K562 (cell line): ENCODE measurements around the gene MAMDC4. TPM values are rescaled to one million over a fixed set of nuclear protein-coding genes. Genes with fewer than 3 reads are reported as not detected.

Experiments
- ATAC-seq: fragments of 200-7000 bp; cut with Tn5 transposase; 3 replicates; pipeline ENCODE4 v1.9.1; 2020; ENCODE audit warnings: moderate library complexity
- BruUV-seq: library from RNA; stranded (reverse); fragments of 400-500 nt; replicated peaks from 2 replicates; lab custom pipeline; 2021; lab: Mats Ljungman, UMichigan
- CTCF ChIA-PET: fragments of 300-600 bp; formaldehyde crosslinking; extraction: SDS; loops from one replicate; lab custom pipeline; 2021; ENCODE audit warnings: low intra/inter-chr PET ratio; lab: Yijun Ruan, JAX
- POLR2A ChIA-PET: fragments of 300-600, 350-650 bp; sonication (Branson Sonifier 250); formaldehyde crosslinking; extraction: SDS; loops from one replicate; lab custom pipeline; 2021; ENCODE audit warnings: antibody characterized with exemption, inconsistent platforms; lab: Yijun Ruan, JAX
- DNase-seq, 4 experiments: peaks; one replicate each; pipeline versions ENCODE4 v3.0.0 to v3.0.0-alpha.2; 2011 to 2018; ENCODE audit warnings: low spot score in 3 of 4, mixed read lengths in 3 of 4; ENCODE audit errors: extremely low read depth in 1 of 4
- FAIRE-seq: peaks from 2 replicates; lab custom pipeline; 2011; peaks lifted over from hg19 to GRCh38; lab: Jason Lieb, UNC
- H2AFZ ChIP-seq: 2 replicates; pipeline ENCODE4 v1.6.0; 2011; ENCODE audit warnings: low read depth, low read length, control low read depth, inconsistent platforms
- H3K27ac ChIP-seq: fragments of 200-600 bp; 3 replicates; pipeline ENCODE4 v1.8.0; 2011; ENCODE audit warnings: low read depth, mild to moderate bottlenecking, control low read depth, inconsistent platforms, low read length, moderate library complexity, mixed read lengths; ENCODE audit errors: extremely low read depth
- H3K27me3 ChIP-seq, 2 experiments: fragments of 300-600 bp in 1 of 2; 2 replicates in 1 of 2; 3 replicates in 1 of 2; pipeline versions ENCODE4 v1.6.0 to v1.8.0; 2011; ENCODE audit warnings: inconsistent platforms in 2 of 2, low read length in 2 of 2, mild to moderate bottlenecking in 1 of 2, mixed read lengths in 1 of 2, moderate library complexity in 1 of 2; ENCODE audit not compliant: control insufficient read depth in 2 of 2, insufficient read depth in 2 of 2
- H3K36me3 ChIP-seq: fragments of 300-600 bp; 3 replicates; pipeline ENCODE4 v1.8.0; 2011; ENCODE audit warnings: mild to moderate bottlenecking, low read length, inconsistent platforms; ENCODE audit not compliant: control insufficient read depth, insufficient read depth
- H3K4me1 ChIP-seq, 2 experiments: fragments of 200-600 bp in 1 of 2; replicated peaks in 1 of 2; 2 replicates in 1 of 2; 3 replicates in 1 of 2; pipeline versions ENCODE4 v1.5.1 to v1.8.0; 2011; ENCODE audit warnings: inconsistent platforms in 2 of 2, low read length in 2 of 2, mild to moderate bottlenecking in 1 of 2, mixed read lengths in 1 of 2, moderate library complexity in 1 of 2; ENCODE audit not compliant: control insufficient read depth in 2 of 2, insufficient read depth in 2 of 2
- H3K4me2 ChIP-seq: 2 replicates; pipeline ENCODE4 v1.6.1; 2011; ENCODE audit warnings: low read length, control low read depth, inconsistent platforms, mixed read lengths; ENCODE audit not compliant: insufficient read depth
- H3K4me3 ChIP-seq: fragments of 200-600 bp; sonication (generic), shearing (Covaris generic); 2 replicates; pipeline ENCODE4 v1.5.1; 2016; ENCODE audit warnings: control low read depth, inconsistent platforms
- H3K79me2 ChIP-seq: fragments of 200-600 bp; 3 replicates; pipeline ENCODE4 v1.8.0; 2011; ENCODE audit warnings: low read length, inconsistent platforms; ENCODE audit not compliant: control insufficient read depth, insufficient read depth
- H3K9ac ChIP-seq, 2 experiments: 2 replicates each; pipeline versions ENCODE4 v1.6.0 to v1.6.1; 2011; ENCODE audit warnings: low read depth in 2 of 2, low read length in 2 of 2, control low read depth in 1 of 2, inconsistent platforms in 1 of 2, mild to moderate bottlenecking in 1 of 2, mixed read lengths in 1 of 2; ENCODE audit not compliant: insufficient read depth in 1 of 2
- H3K9me1 ChIP-seq: one replicate; pipeline ENCODE4 v1.6.0; 2011; ENCODE audit warnings: inconsistent platforms, mild to moderate bottlenecking, low read length, moderate library complexity; ENCODE audit not compliant: control insufficient read depth, insufficient read depth
- H3K9me3 ChIP-seq: replicated peaks from 2 replicates; pipeline ENCODE4 v1.5.1; 2011; ENCODE audit warnings: low read depth, low read length, inconsistent platforms; ENCODE audit not compliant: control insufficient read depth, insufficient read depth
- H4K20me1 ChIP-seq: replicated peaks from 2 replicates; pipeline ENCODE4 v1.6.1; 2011; ENCODE audit warnings: low read length, inconsistent platforms, mixed read lengths; ENCODE audit not compliant: control insufficient read depth, insufficient read depth
- BRD4 ChIP-seq: fragments of 200-600 bp; sonication (generic); IDR thresholded peaks from 2 replicates; pipeline ENCODE4 v1.6.1; 2017; ENCODE audit warnings: inconsistent platforms
- DPF2 ChIP-seq: fragments of 450-650 bp; IDR thresholded peaks from 2 replicates; pipeline ENCODE4 v1.6.1; 2016
- POLR2B ChIP-seq: fragments of 450-650 bp; IDR thresholded peaks from 2 replicates; pipeline ENCODE4 v1.6.1; 2018; ENCODE audit warnings: low read depth; ENCODE audit not compliant: partially characterized antibody
- POLR2G ChIP-seq: fragments of 200-400 bp; formaldehyde crosslinking; IDR thresholded peaks from 2 replicates; pipeline ENCODE4 v1.6.1; 2017; ENCODE audit warnings: low read depth, mild to moderate bottlenecking, antibody characterized with exemption, low read length, moderate library complexity
- RBFOX2 ChIP-seq: fragments of 200-400 bp; formaldehyde crosslinking; IDR thresholded peaks from 2 replicates; pipeline ENCODE4 v1.6.1; 2017; ENCODE audit warnings: low read depth, mild to moderate bottlenecking, low read length, moderate library complexity
- RCOR1 ChIP-seq, 2 experiments: IDR thresholded peaks; 2 replicates each; pipeline ENCODE4 v1.6.1; 2012; ENCODE audit warnings: low read depth in 2 of 2, low read length in 2 of 2, borderline replicate concordance in 1 of 2, improper control_type of control experiment in 1 of 2
- ZNF436 ChIP-seq: fragments of 250-450, 450-650 bp; sonication (Bioruptor Pico); formaldehyde crosslinking; IDR thresholded peaks from 2 replicates; pipeline ENCODE4 v1.7.0; 2020; ENCODE audit warnings: mild to moderate bottlenecking
- ZNF77 ChIP-seq: fragments of 250-450 bp; sonication (Bioruptor Pico); IDR thresholded peaks from 2 replicates; pipeline ENCODE4 v1.5.0; 2020
- WGBS: fragments of 100-300 bp; shearing (Covaris generic); methylation state at CpG from one replicate; pipeline ENCODE4 v1.1.6; 2016; ENCODE audit warnings: low coverage, mixed read lengths; ENCODE audit not compliant: insufficient coverage; ENCODE audit errors: missing lambda C conversion rate; 5-methylcytosine and 5-hydroxymethylcytosine counted together
- in situ Hi-C: fragments of 300-500 bp; cut with MboI; formaldehyde crosslinking; loops from 4 replicates; pipeline ENCODE4 v1.15.0; 2018; ENCODE audit warnings: inconsistent platforms, mixed read lengths
- intact Hi-C: fragments of 100-400 bp; cut with micrococcal nuclease; formaldehyde crosslinking; loops from 2 replicates; pipeline ENCODE4 v1.14.2; 2022
- polyA plus RNA-seq, 8 experiments: library from polyadenylated mRNA; depleted of rRNA in 4 of 8; stranded (reverse) in 5 of 8; unstranded in 3 of 8; fragments of >200 nt; fragmentation: Nextera tagmentation in 2 of 8; fragmentation: Illumina TruSeq in 1 of 8; extraction: Ambion mirVana in 2 of 8; extraction: Trizol in 1 of 8; gene quantifications; 2 replicates each; pipeline versions ENCODE4 v1.2.1 to v1.2.3, GENCODE V29; 2011 to 2014; ENCODE audit warnings: inconsistent platforms in 1 of 8, missing spikeins in 1 of 8
- total RNA-seq, 7 experiments: library from RNA; depleted of rRNA in 6 of 7; stranded (reverse); fragments of >200 nt in 6 of 7; fragmentation: Illumina TruSeq in 2 of 7; extraction: Trizol in 2 of 7; gene quantifications; 2 replicates each; pipeline versions ENCODE4 v1.2.1 to v1.2.3, GENCODE V29; 2011 to 2021; ENCODE audit warnings: low replicate concordance in 1 of 7

Gene MAMDC4
- total and polyA plus RNA-seq, 9 of the 15 experiments (the other 6 are each of a cell fraction or from before 2014, with no cell fraction given): 0.03 to 10.8 (median 1.5) TPM

DNA sequence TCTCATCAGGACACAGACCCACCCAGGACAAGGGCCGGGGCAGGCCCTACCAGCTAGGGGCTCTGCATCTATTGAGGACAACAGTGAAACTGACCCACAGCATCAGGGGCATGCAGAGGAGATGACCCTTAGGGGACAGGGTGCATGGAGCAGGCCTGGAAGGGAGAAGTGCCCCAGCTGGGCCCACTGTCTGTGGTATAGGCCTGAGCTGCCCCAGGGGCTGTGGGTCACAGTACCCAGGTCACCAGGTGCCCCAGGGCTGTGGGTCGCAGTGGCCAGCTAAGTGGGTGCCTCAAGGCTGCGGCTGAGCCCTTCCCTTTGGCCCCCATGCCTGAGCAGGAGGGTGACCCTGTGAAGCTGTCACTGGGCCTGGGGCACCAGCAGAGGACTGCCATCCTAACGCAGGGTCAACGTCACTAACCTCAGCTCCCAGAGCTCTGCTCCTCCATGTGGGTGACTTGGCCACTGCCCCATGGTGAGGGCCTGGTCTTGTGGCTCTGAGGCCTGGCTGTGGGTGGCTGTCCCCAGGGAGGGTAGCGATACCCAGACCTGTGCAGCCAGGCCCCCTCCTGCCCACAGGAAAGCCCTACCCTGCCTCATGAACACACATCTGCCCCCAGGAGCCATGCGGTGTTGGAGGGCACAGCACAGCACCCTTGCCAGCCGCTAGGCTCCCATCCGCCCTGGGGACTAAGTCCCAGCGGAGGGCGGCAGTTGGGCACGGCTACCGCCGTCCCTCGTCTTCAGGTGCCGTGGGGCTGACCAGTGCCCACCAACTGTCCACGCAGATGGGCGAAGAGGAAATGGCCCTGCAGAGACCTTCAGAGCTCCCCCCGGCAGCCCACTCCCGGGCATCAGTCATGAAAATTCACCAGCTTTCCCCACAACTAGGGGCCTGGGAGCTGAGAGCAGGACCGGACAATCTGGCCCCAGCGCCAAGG, 9.1 kb downstream of the MAMDC4 start:
- no peak overlapping the region for H3K4me3 ChIP-seq
- in situ Hi-C loops (no loop called here), intact Hi-C loops (no loop called here)
- DNase-seq (no peak), FAIRE-seq (no peak), ATAC-seq (peak; percentile 3; the same call in 2 of the 3 replicates)
- H3K9me1 ChIP-seq: peaks cover 4% of the 10 kb centered on the region
- peak overlapping the region in 1 of 2 experiments; percentile 28; a peak in 1 of 4 replicates for H3K9ac ChIP-seq
- H3K79me2 ChIP-seq: peaks cover 26% of the 10 kb centered on the region
- no peak overlapping the region for H2AFZ ChIP-seq
- ChIA-PET POLR2A (interaction anchor here (0.7 to 2.5 kb wide), 8 partner anchors 10 to 30 kb away, joined by 3 to 15 read pairs (median 5); partner anchors contain the start of genes AJM1, MAMDC4 and TRAF2), CTCF (no interaction called here)
- H4K20me1 ChIP-seq: peaks cover 14% of the 10 kb centered on the region; the same call in 1 of the 2 replicates
- peak; percentile 67 for TF ChIP-seq RBFOX2
- TF ChIP-seq BRD4: no peak
- TF ChIP-seq ZNF77 (CRISPR knock-in tag): 0 out of 2 replicates have a peak, but pooled peaks have one; percentile 27
- TF ChIP-seq POLR2B: peak; percentile 28
- TF ChIP-seq POLR2G: peak; percentile 71
- no peak for TF ChIP-seq RCOR1 (IDR thresholded peaks at IDR 0.05; ENCODE audit: borderline replicate concordance in 1 of 2, low read depth in 2 of 2, low read length in 2 of 2)
- TF ChIP-seq ZNF436: no peak
- no peak for TF ChIP-seq DPF2
- H3K27me3 ChIP-seq: no peaks in the 10 kb centered on the region
- no peak overlapping the region for H3K4me2 ChIP-seq
- peaks cover 5 to 58% of the 10 kb centered on the region in 2 experiments; a peak in 3 of 5 replicates for H3K4me1 ChIP-seq
- WGBS: 95% methylated on average over 15 of the region's 22 CpGs
- H3K9me3 ChIP-seq: no peaks in the 10 kb centered on the region
- H3K36me3 ChIP-seq: peaks cover 54% of the 10 kb centered on the region; the same call in 2 of the 3 replicates
- no TSS peak for BruUV-seq
- H3K27ac ChIP-seq: no peak overlapping the region
